ENCODE measurements around the gene SLX9.

The SLX9 gene

DNA sequence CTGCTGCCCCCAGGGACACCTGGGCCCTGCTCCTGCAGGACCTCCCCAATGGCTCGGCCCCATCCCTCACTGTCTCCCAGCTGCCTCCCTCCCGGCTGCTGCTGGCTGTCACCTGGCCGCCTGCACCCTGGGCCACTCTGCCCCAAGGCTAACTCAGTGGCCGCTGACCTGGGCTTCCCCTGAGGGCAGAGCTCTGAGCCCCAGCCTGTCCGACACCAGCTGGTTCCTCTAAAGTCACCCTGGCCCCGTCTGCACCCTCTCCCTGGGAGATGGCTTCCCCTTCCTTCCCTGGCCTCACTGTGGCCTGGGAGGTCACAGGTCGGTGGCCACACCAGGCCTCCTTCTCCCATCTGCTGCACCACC, 34.1 kb upstream of the SLX9 start:
- no peak for ATAC-seq (ENCODE audit: insufficient read depth, low read depth)
- Histone ChIP-seq H3K27me3 (ENCODE audit: insufficient read depth, low read length, poor library complexity) (no peaks in the 10 kb centered on the region), H3K4me2 (ENCODE audit: insufficient read depth, low read length) (no peak overlapping the region), H4K20me1 (ENCODE audit: insufficient read depth, low read length) (peaks cover 11% of the 10 kb centered on the region; the same call in 1 of the 2 replicates), H3K79me2 (ENCODE audit: insufficient read depth, low read length) (peaks cover 10% of the 10 kb centered on the region), H3K9ac (ENCODE audit: low read depth, low read length) (no peak overlapping the region), H3K27ac (ENCODE audit: low read length) (no peak overlapping the region; the same call in 1 of the 2 replicates), H3K4me1 (ENCODE audit: insufficient read depth, low read length) (peaks cover 7% of the 10 kb centered on the region), H3K9me3 (ENCODE audit: insufficient read depth, low read length, severe bottlenecking) (peaks cover 3% of the 10 kb centered on the region), H3K4me3 (ENCODE audit: low read depth in 1 of 2, low read length in 2 of 2) (no peak overlapping the region), H3K36me3 (ENCODE audit: insufficient read depth, low read length) (peaks cover 90% of the 10 kb centered on the region), H2AFZ (ENCODE audit: low read depth, low read length) (no peak overlapping the region)
- TF ChIP-seq CTCF (IDR thresholded peaks at IDR 0.05; ENCODE audit: borderline replicate concordance, extremely low read depth, low read length, poor library complexity, severe bottlenecking) (no peak), EZH2 (IDR thresholded peaks at IDR 0.05; ENCODE audit: borderline replicate concordance, low read depth, low read length, severe bottlenecking) (no peak)
- no peak for DNase-seq

GRCh38 chr21:44907225-44907965, 32.4 kb upstream of the SLX9 start:
- Histone ChIP-seq H3K9me3 (ENCODE audit: insufficient read depth, low read length, severe bottlenecking) (peaks cover 3% of the 10 kb centered on the region), H3K9ac (ENCODE audit: low read depth, low read length) (no peak overlapping the region), H3K36me3 (ENCODE audit: insufficient read depth, low read length) (peaks cover 78% of the 10 kb centered on the region), H3K4me2 (ENCODE audit: insufficient read depth, low read length) (no peak overlapping the region), H3K27me3 (ENCODE audit: insufficient read depth, low read length, poor library complexity) (no peaks in the 10 kb centered on the region), H3K4me1 (ENCODE audit: insufficient read depth, low read length) (peaks cover 24% of the 10 kb centered on the region), H3K79me2 (ENCODE audit: insufficient read depth, low read length) (peaks cover 22% of the 10 kb centered on the region), H4K20me1 (ENCODE audit: insufficient read depth, low read length) (peaks cover 11% of the 10 kb centered on the region), H3K4me3 (ENCODE audit: low read depth in 1 of 2, low read length in 2 of 2) (no peak overlapping the region), H3K27ac (ENCODE audit: low read length) (peak overlapping the region; percentile 16; the same call in 1 of the 2 replicates), H2AFZ (ENCODE audit: low read depth, low read length) (no peak overlapping the region)
- DNase-seq (no peak), ATAC-seq (ENCODE audit: insufficient read depth, low read depth) (no peak)
- no peak for TF ChIP-seq EZH2 (IDR thresholded peaks at IDR 0.05; ENCODE audit: borderline replicate concordance, low read depth, low read length, severe bottlenecking)
- TF ChIP-seq CTCF (IDR thresholded peaks at IDR 0.05; ENCODE audit: borderline replicate concordance, extremely low read depth, low read length, poor library complexity, severe bottlenecking), result no peak

- Histone ChIP-seq H3K4me1 (ENCODE audit: insufficient read depth, low read length) (peaks cover 31% of the 10 kb centered on the region), H3K27me3 (ENCODE audit: insufficient read depth, low read length, poor library complexity) (no peaks in the 10 kb centered on the region), H3K36me3 (ENCODE audit: insufficient read depth, low read length) (peaks cover 69% of the 10 kb centered on the region), H3K9me3 (ENCODE audit: insufficient read depth, low read length, severe bottlenecking) (no peaks in the 10 kb centered on the region), H3K9ac (ENCODE audit: low read depth, low read length) (no peak overlapping the region), H3K4me2 (ENCODE audit: insufficient read depth, low read length) (no peak overlapping the region), H3K27ac (ENCODE audit: low read length) (no peak overlapping the region), H3K79me2 (ENCODE audit: insufficient read depth, low read length) (peaks cover 28% of the 10 kb centered on the region), H3K4me3 (ENCODE audit: low read depth in 1 of 2, low read length in 2 of 2) (no peak overlapping the region), H2AFZ (ENCODE audit: low read depth, low read length) (no peak overlapping the region), H4K20me1 (ENCODE audit: insufficient read depth, low read length) (peaks cover 16% of the 10 kb centered on the region)
- ATAC-seq (ENCODE audit: insufficient read depth, low read depth) (no peak), DNase-seq (no peak)
- TF ChIP-seq CTCF (IDR thresholded peaks at IDR 0.05; ENCODE audit: borderline replicate concordance, extremely low read depth, low read length, poor library complexity, severe bottlenecking) (no peak), EZH2 (IDR thresholded peaks at IDR 0.05; ENCODE audit: borderline replicate concordance, low read depth, low read length, severe bottlenecking) (no peak)
These were observed 31.6 kb upstream of the SLX9 start for GRCh38 chr21:44907966-44908895.

Data from DND-41 (cell line).